K562 (cell line): ENCODE data around the gene TSPAN1. TPM values are rescaled to one million over a fixed set of nuclear protein-coding genes. Genes with fewer than 3 reads are reported as not detected.

Experiments
- ARID2 ChIP-seq: fragments of 450-650 bp; IDR thresholded peaks from 2 replicates; pipeline ENCODE4 v1.6.1; 2017; ENCODE audit warnings: antibody characterized with exemption, mild to moderate bottlenecking
- ATF1 ChIP-seq, 2 experiments: fragments of 450-650 bp in 1 of 2; IDR thresholded peaks; 2 replicates each; pipeline ENCODE4 v1.6.1; 2016; ENCODE audit warnings: missing compliant biosample characterization in 1 of 2, missing genetic modification characterization in 1 of 2
- BDP1 ChIP-seq: IDR thresholded peaks from 3 replicates; pipeline ENCODE4 v1.6.1; 2011; ENCODE audit not compliant: insufficient read length, insufficient read depth
- HDGF ChIP-seq: fragments of 450-650 bp; IDR thresholded peaks from 2 replicates; pipeline ENCODE4 v1.6.1; 2016
- HMGN3 ChIP-seq: IDR thresholded peaks from 2 replicates; pipeline ENCODE4 v1.6.1; 2011; ENCODE audit warnings: borderline replicate concordance, low read depth, mild to moderate bottlenecking, mixed read lengths, low read length; ENCODE audit not compliant: insufficient read length; ENCODE audit errors: extremely low read depth
- IRF1 ChIP-seq: sonication (generic); formaldehyde crosslinking; IDR thresholded peaks from 2 replicates; pipeline ENCODE4 v1.8.0; 2022; ENCODE audit warnings: missing genetic modification reagents, mild to moderate bottlenecking, borderline replicate concordance
- IRF2 ChIP-seq: sonication (generic); formaldehyde crosslinking; IDR thresholded peaks from 2 replicates; pipeline ENCODE4 v1.8.1; 2022; ENCODE audit warnings: mild to moderate bottlenecking, missing genetic modification reagents
- NKRF ChIP-seq: fragments of 450-650 bp; IDR thresholded peaks from 2 replicates; pipeline ENCODE4 v1.6.1; 2016; ENCODE audit warnings: borderline replicate concordance
- POLR2AphosphoS2 ChIP-seq: IDR thresholded peaks from 2 replicates; pipeline ENCODE4 v1.6.1; 2012; ENCODE audit warnings: low read length, improper control_type of control experiment
- POLR2B ChIP-seq: fragments of 450-650 bp; IDR thresholded peaks from 2 replicates; pipeline ENCODE4 v1.6.1; 2018; ENCODE audit warnings: low read depth; ENCODE audit not compliant: partially characterized antibody
- SMAD4 ChIP-seq: fragments of 250-450 bp; sonication (Bioruptor Pico); conservative IDR thresholded peaks from 2 replicates; pipeline ENCODE4 v1.8.0; 2021; ENCODE audit warnings: inconsistent platforms, mild to moderate bottlenecking, moderate library complexity
- TAF1 ChIP-seq: IDR thresholded peaks from 2 replicates; pipeline ENCODE4 v1.6.1; 2011; ENCODE audit warnings: mild to moderate bottlenecking, low read length, moderate library complexity; ENCODE audit not compliant: insufficient read depth, control insufficient read depth, severe bottlenecking; ENCODE audit errors: extremely low read depth
- TFAM ChIP-seq: fragments of 250-450 bp; sonication (Bioruptor Pico); conservative IDR thresholded peaks from 2 replicates; pipeline ENCODE4 v1.5.0; 2021; ENCODE audit warnings: mild to moderate bottlenecking, moderate library complexity
- ZBTB33 ChIP-seq: sonication (generic); formaldehyde crosslinking; IDR thresholded peaks from 2 replicates; pipeline ENCODE4 v1.8.1; 2023; ENCODE audit warnings: mild to moderate bottlenecking, missing genetic modification reagents
- ZKSCAN1 ChIP-seq: fragments of 150-350 bp; IDR thresholded peaks from 2 replicates; pipeline ENCODE4 v1.6.1; 2016; ENCODE audit warnings: low read depth, low read length
- ZNF699 ChIP-seq: fragments of 250-450 bp; sonication (Bioruptor Pico); IDR thresholded peaks from 2 replicates; pipeline ENCODE4 v1.8.0; 2021; ENCODE audit warnings: mild to moderate bottlenecking, moderate library complexity; ENCODE audit not compliant: insufficient replicate concordance
- ZNF785 ChIP-seq: fragments of 250-450 bp; sonication (Bioruptor Pico); IDR thresholded peaks from 2 replicates; pipeline ENCODE4 v1.4.0; 2020; ENCODE audit warnings: mild to moderate bottlenecking
- ZNF830 ChIP-seq: fragments of 250-450 bp; sonication (Bioruptor Pico); IDR thresholded peaks from 2 replicates; pipeline ENCODE4 v1.5.0; 2021; ENCODE audit warnings: mild to moderate bottlenecking
- polyA plus RNA-seq, 8 experiments: library from polyadenylated mRNA; depleted of rRNA in 4 of 8; stranded (reverse) in 5 of 8; unstranded in 3 of 8; fragments of >200 nt; fragmentation: Nextera tagmentation in 2 of 8; fragmentation: Illumina TruSeq in 1 of 8; extraction: Ambion mirVana in 2 of 8; extraction: Trizol in 1 of 8; gene quantifications; 2 replicates each; pipeline versions ENCODE4 v1.2.1 to v1.2.3, GENCODE V29; 2011 to 2014; ENCODE audit warnings: inconsistent platforms in 1 of 8, missing spikeins in 1 of 8
- total RNA-seq, 7 experiments: library from RNA; depleted of rRNA in 6 of 7; stranded (reverse); fragments of >200 nt in 6 of 7; fragmentation: Illumina TruSeq in 2 of 7; extraction: Trizol in 2 of 7; gene quantifications; 2 replicates each; pipeline versions ENCODE4 v1.2.1 to v1.2.3, GENCODE V29; 2011 to 2021; ENCODE audit warnings: low replicate concordance in 1 of 7
- TF ChIP-seq, protein P1 (sequence below): fragments of 450-650 bp; conservative IDR thresholded peaks from 2 replicates; pipeline ENCODE4 v1.6.1; 2016; ENCODE audit warnings: missing genetic modification characterization, low read depth, mild to moderate bottlenecking, control low read depth, missing compliant biosample characterization

The TSPAN1 gene
- total and polyA plus RNA-seq, 9 of the 15 experiments (the other 6 are each of a cell fraction or from before 2014, with no cell fraction given) = 0.58 TPM; not detected in 8

- TF ChIP-seq ZNF785 (no peak), IRF2 (CRISPR knock-in tag) (no peak), ZNF830 (CRISPR knock-in tag) (no peak), POLR2B (no peak), IRF1 (CRISPR knock-in tag) (no peak), ZNF699 (CRISPR knock-in tag) (no peak), SMAD4 (CRISPR knock-in tag) (no peak), HDGF (peak; percentile 93), ATF1 (CRISPR knock-in tag; IDR thresholded peaks at IDR 0.05) (no peak), ATF1 (tag; IDR thresholded peaks at IDR 0.05) (peak; percentile 31; the same call in 1 of the 2 replicates), NKRF (peak; percentile 74; the same call in 1 of the 2 replicates), BDP1 (no peak), HMGN3 (no peak), ZBTB33 (CRISPR knock-in tag) (no peak), ZKSCAN1 (peak; percentile 65; the same call in 1 of the 2 replicates), POLR2AphosphoS2 (no peak), ARID2 (peak; percentile 100), TAF1 (no peak), TFAM (CRISPR knock-in tag) (no peak)
- TF ChIP-seq, protein P1, sequence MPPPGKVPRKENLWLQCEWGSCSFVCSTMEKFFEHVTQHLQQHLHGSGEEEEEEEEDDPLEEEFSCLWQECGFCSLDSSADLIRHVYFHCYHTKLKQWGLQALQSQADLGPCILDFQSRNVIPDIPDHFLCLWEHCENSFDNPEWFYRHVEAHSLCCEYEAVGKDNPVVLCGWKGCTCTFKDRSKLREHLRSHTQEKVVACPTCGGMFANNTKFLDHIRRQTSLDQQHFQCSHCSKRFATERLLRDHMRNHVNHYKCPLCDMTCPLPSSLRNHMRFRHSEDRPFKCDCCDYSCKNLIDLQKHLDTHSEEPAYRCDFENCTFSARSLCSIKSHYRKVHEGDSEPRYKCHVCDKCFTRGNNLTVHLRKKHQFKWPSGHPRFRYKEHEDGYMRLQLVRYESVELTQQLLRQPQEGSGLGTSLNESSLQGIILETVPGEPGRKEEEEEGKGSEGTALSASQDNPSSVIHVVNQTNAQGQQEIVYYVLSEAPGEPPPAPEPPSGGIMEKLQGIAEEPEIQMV (tag) = no peak
Observed at GRCh38 chr1:46179138-46180081, 4.5 kb downstream of the TSPAN1 start (continued).
